Measurements from ENCODE around the gene CENPU. TPM values are rescaled to one million over a fixed set of nuclear protein-coding genes. Genes with fewer than 3 reads are reported as not detected.

Gene CENPU
- total RNA-seq, 4 donors from 2014 or later: 1.5 to 5.6 (median 4.1) TPM

- Histone ChIP-seq H3K27ac (no peak overlapping the region), H3K9me3 (no peaks in the 10 kb centered on the region), H3K4me1 (peaks cover 8 to 25% (median 14%) of the 10 kb centered on the region in 4 donors), H3K36me3 (no peaks in the 10 kb centered on the region), H3K4me3 (no peak overlapping the region), H3K27me3 (no peaks in the 10 kb centered on the region)
- 74 to 75% methylated on average over 5 to 6 of the region's 6 CpGs for WGBS, 2 donors (ENCODE audit: low coverage in 1 of 2)
- in situ Hi-C loops (cut with MboI; ENCODE audit: low pct_ligation_motif_present in 1 of 4, low pct_unique_long_range_greater_than_20kb in 1 of 4, low sequenced_read_pairs in 3 of 4) (no loop called here), intact Hi-C loops (cut with DNase I; ENCODE audit: low total_unique reads) (no loop called here)
- TF ChIP-seq POLR2AphosphoS5 (IDR thresholded peaks at IDR 0.05): no peak
- TF ChIP-seq, protein P1, sequence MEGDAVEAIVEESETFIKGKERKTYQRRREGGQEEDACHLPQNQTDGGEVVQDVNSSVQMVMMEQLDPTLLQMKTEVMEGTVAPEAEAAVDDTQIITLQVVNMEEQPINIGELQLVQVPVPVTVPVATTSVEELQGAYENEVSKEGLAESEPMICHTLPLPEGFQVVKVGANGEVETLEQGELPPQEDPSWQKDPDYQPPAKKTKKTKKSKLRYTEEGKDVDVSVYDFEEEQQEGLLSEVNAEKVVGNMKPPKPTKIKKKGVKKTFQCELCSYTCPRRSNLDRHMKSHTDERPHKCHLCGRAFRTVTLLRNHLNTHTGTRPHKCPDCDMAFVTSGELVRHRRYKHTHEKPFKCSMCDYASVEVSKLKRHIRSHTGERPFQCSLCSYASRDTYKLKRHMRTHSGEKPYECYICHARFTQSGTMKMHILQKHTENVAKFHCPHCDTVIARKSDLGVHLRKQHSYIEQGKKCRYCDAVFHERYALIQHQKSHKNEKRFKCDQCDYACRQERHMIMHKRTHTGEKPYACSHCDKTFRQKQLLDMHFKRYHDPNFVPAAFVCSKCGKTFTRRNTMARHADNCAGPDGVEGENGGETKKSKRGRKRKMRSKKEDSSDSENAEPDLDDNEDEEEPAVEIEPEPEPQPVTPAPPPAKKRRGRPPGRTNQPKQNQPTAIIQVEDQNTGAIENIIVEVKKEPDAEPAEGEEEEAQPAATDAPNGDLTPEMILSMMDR (IDR thresholded peaks at IDR 0.05): no peak
- no peak for TF ChIP-seq POLR2A (IDR thresholded peaks at IDR 0.05)
- no peak for TF ChIP-seq EP300 (IDR thresholded peaks at IDR 0.05; ENCODE audit: low read depth)
- DNase-seq: no peak
Observed at GRCh38 chr4:184751585-184751956, 17.7 kb upstream of the CENPU start.

- WGBS, 2 donors (ENCODE audit: low coverage in 1 of 2): 88 to 91% methylated on average over 3 to 8 of the region's 8 CpGs
- intact Hi-C loops (cut with DNase I; ENCODE audit: low total_unique reads) (no loop called here), in situ Hi-C loops (cut with MboI; ENCODE audit: low pct_ligation_motif_present in 1 of 4, low pct_unique_long_range_greater_than_20kb in 1 of 4, low sequenced_read_pairs in 3 of 4) (no loop called here)
- H3K9me3 ChIP-seq: no peaks in the 10 kb centered on the region
- no peak overlapping the region for H3K4me3 ChIP-seq
- H3K27me3 ChIP-seq: no peaks in the 10 kb centered on the region
- DNase-seq: no peak
- TF ChIP-seq, protein P1 (IDR thresholded peaks at IDR 0.05): no peak
- TF ChIP-seq POLR2A (IDR thresholded peaks at IDR 0.05): no peak
- TF ChIP-seq POLR2AphosphoS5 (IDR thresholded peaks at IDR 0.05): no peak
- no peak for TF ChIP-seq EP300 (IDR thresholded peaks at IDR 0.05; ENCODE audit: low read depth)
- H3K4me1 ChIP-seq: peaks cover 13 to 30% (median 19%) of the 10 kb centered on the region in 4 donors
- no peaks in the 10 kb centered on the region for H3K36me3 ChIP-seq
- H3K27ac ChIP-seq: no peak overlapping the region
Observed at GRCh38 chr4:184750926-184751584, 17.2 kb upstream of the CENPU start.

- WGBS, 2 donors (ENCODE audit: low coverage in 1 of 2): 33 to 71% methylated on average over 1 to 8 of the region's 8 CpGs
- in situ Hi-C loops (cut with MboI; ENCODE audit: low pct_ligation_motif_present in 1 of 4, low pct_unique_long_range_greater_than_20kb in 1 of 4, low sequenced_read_pairs in 3 of 4) (loop anchor here in 2 of 4 donors (10.0 to 25.0 kb wide), 2 partner anchors 239 to 257 kb away; no protein-coding TSS in a partner anchor), intact Hi-C loops (cut with DNase I; ENCODE audit: low total_unique reads) (loop anchor here (5.0 to 10.0 kb wide), 2 partner anchors 234 to 387 kb away; no protein-coding TSS in a partner anchor)
Observed at GRCh38 chr4:184748251-184748652, 14.4 kb upstream of the CENPU start.

More at GRCh38 chr4:184748251-184748652, 14.4 kb upstream of the CENPU start:
- TF ChIP-seq POLR2A (IDR thresholded peaks at IDR 0.05) (no peak), POLR2AphosphoS5 (IDR thresholded peaks at IDR 0.05) (no peak), EP300 (IDR thresholded peaks at IDR 0.05; ENCODE audit: low read depth) (no peak)
- TF ChIP-seq, protein P1 (IDR thresholded peaks at IDR 0.05): no peak
- H3K4me1 ChIP-seq: peaks cover 15 to 35% (median 22%) of the 10 kb centered on the region in 4 donors
- H3K27me3 ChIP-seq: no peaks in the 10 kb centered on the region
- H3K9me3 ChIP-seq: no peaks in the 10 kb centered on the region
- DNase-seq: peak; percentile 31
- no peaks in the 10 kb centered on the region for H3K36me3 ChIP-seq
- H3K27ac ChIP-seq: peak overlapping the region in 2 of 4 donors; percentile 74 to 81
- H3K4me3 ChIP-seq: no peak overlapping the region

Measured in transverse colon (tissue), 4 donors.